ENCODE data around the gene SSBP2. TPM values are rescaled to one million over a fixed set of nuclear protein-coding genes. Genes with fewer than 3 reads are reported as not detected.

Gene SSBP2
- total RNA-seq, 2 experiments from 2014 or later = 11.7 to 12.9 TPM

DNA sequence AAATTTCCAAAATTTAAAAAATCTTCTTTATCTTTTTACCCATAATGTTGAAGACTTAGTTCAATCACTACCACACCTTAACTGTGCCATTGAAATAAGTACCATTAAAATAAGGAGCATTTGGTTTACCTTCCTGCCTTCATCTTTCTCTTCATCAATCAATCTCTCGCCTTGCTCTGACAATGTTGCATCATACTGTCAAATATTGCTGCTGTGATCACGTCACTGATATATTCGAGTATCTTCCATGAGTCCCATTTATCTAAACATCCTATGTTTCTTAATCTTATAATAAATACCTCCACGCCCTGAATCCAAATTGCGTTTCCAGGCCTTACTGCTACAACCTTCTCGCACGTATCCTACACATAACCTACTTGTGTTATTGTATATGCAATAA lies 201.8 kb downstream of the SSBP2 start:
- no peak for ATAC-seq
- no peak overlapping the region for H3K27ac Mint-ChIP-seq
- peaks cover 4% of the 10 kb centered on the region for H3K4me1 Mint-ChIP-seq (ENCODE audit: low read depth)
- no peaks in the 10 kb centered on the region for H3K9me3 Mint-ChIP-seq
- TF ChIP-seq, protein P1, sequence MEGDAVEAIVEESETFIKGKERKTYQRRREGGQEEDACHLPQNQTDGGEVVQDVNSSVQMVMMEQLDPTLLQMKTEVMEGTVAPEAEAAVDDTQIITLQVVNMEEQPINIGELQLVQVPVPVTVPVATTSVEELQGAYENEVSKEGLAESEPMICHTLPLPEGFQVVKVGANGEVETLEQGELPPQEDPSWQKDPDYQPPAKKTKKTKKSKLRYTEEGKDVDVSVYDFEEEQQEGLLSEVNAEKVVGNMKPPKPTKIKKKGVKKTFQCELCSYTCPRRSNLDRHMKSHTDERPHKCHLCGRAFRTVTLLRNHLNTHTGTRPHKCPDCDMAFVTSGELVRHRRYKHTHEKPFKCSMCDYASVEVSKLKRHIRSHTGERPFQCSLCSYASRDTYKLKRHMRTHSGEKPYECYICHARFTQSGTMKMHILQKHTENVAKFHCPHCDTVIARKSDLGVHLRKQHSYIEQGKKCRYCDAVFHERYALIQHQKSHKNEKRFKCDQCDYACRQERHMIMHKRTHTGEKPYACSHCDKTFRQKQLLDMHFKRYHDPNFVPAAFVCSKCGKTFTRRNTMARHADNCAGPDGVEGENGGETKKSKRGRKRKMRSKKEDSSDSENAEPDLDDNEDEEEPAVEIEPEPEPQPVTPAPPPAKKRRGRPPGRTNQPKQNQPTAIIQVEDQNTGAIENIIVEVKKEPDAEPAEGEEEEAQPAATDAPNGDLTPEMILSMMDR (IDR thresholded peaks at IDR 0.05) = no peak
- no peak for DNase-seq
- H3K27me3 Mint-ChIP-seq = no peaks in the 10 kb centered on the region
- no peaks in the 10 kb centered on the region for H3K36me3 Mint-ChIP-seq (ENCODE audit: low read depth)
- intact Hi-C loops (cut with micrococcal nuclease) = no loop called here
- POLR2A ChIA-PET = no interaction called here
- H3K4me3 Mint-ChIP-seq = no peak overlapping the region
- CTCF ChIA-PET = interaction anchor here (0.6 kb wide), 1 partner anchor 11 kb away, joined by 3 read pairs; no protein-coding TSS in a partner anchor

DNA sequence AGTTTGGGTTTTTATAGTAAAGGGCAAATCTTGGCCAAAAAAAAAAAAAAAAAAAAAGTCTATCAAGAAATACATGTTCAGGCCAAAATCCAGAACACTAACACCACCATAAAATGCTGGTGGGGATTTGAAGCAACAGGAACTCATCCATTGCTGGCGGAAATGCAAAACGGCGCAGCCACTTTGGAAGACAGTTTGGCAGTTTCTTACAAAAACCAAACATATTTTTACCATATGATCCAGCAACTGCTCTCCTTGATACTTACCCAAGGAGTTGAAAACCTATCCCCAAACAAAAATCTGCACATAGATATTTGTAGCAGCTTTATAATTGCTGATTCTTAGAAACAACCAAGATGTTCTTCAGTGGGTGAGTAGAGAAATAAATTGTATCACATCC lies 203.9 kb downstream of the SSBP2 start:
- H3K27me3 Mint-ChIP-seq = no peaks in the 10 kb centered on the region
- DNase-seq (no peak), ATAC-seq (no peak)
- ChIA-PET POLR2A (interaction anchor here (0.7 kb wide), 1 partner anchor 31 kb away, joined by 3 read pairs; no protein-coding TSS in a partner anchor), CTCF (interaction anchor here (1.3 kb wide), 1 partner anchor 9 kb away, joined by 3 read pairs; no protein-coding TSS in a partner anchor)
- H3K36me3 Mint-ChIP-seq (ENCODE audit: low read depth) = no peaks in the 10 kb centered on the region
- H3K9me3 Mint-ChIP-seq = no peaks in the 10 kb centered on the region
- intact Hi-C loops (cut with micrococcal nuclease) = no loop called here
- TF ChIP-seq, protein P1 (IDR thresholded peaks at IDR 0.05) = no peak
- H3K4me1 Mint-ChIP-seq (ENCODE audit: low read depth) = no peaks in the 10 kb centered on the region
- no peak overlapping the region for H3K27ac Mint-ChIP-seq
- no peak overlapping the region for H3K4me3 Mint-ChIP-seq

DNA sequence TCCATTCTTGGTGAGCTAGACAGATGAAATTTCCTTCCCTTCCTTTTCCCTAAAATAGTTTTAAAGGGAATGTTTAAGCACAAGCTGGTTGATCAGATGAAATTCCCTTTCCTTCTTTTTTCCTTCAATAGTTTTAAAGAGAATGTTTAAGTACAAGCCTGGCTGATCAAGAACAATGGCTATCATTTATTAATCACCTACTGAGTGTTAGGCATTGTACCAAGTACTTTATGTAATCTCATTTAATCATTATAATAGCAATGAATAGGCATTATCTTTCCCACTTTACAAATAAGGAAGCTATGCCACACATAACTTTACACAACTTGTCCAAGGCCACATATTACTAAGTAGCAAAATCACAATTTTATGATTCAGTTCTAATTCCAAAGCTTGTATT lies 205.0 kb downstream of the SSBP2 start:
- intact Hi-C loops (cut with micrococcal nuclease) = no loop called here
- no peak overlapping the region for H3K4me3 Mint-ChIP-seq
- H3K27ac Mint-ChIP-seq = no peak overlapping the region
- no peaks in the 10 kb centered on the region for H3K27me3 Mint-ChIP-seq
- no peaks in the 10 kb centered on the region for H3K4me1 Mint-ChIP-seq (ENCODE audit: low read depth)
- H3K9me3 Mint-ChIP-seq = no peaks in the 10 kb centered on the region
- DNase-seq = no peak
- POLR2A ChIA-PET = no interaction called here
- no peak for ATAC-seq
- no peaks in the 10 kb centered on the region for H3K36me3 Mint-ChIP-seq (ENCODE audit: low read depth)
- TF ChIP-seq, protein P1 (IDR thresholded peaks at IDR 0.05) = no peak
- CTCF ChIA-PET = no interaction called here

DNA sequence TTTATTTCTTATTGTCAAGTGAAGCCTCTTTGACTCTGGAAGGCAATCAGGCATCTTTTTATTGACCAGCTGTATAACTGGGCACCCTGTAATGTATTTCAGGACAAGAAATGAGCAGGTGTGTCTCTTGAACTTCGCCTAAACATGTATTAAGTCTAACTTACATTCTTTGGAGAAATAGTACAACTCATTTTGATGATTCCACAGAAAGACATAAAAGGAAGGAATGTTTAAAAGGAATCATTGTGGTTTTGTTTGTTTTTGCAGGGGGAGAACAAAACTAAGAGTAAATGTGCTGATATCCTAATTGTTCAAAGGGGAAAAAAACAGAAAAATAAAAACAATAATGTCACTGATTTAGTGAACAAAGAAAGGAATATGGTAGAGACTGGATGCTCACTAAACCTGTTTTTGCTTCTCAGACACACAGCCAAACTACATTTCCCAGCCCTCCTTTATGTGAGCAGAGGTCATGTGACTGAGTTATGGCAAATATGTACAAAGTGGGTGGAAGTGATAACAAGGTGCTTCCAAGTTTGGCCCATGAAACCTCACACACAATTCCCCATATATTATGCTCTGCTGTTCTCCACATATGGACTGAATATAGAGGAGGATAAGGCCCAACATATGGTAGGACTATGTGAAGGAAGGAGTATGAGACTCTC lies 206.4 kb downstream of the SSBP2 start:
- ChIA-PET CTCF (no interaction called here), POLR2A (no interaction called here)
- intact Hi-C loops (cut with micrococcal nuclease) = no loop called here
- no peaks in the 10 kb centered on the region for H3K27me3 Mint-ChIP-seq
- TF ChIP-seq, protein P1 (IDR thresholded peaks at IDR 0.05) = no peak
- no peak for DNase-seq
- H3K4me3 Mint-ChIP-seq = no peak overlapping the region
- H3K27ac Mint-ChIP-seq = no peak overlapping the region
- no peak for ATAC-seq
- H3K36me3 Mint-ChIP-seq (ENCODE audit: low read depth) = peaks cover 2% of the 10 kb centered on the region
- no peaks in the 10 kb centered on the region for H3K4me1 Mint-ChIP-seq (ENCODE audit: low read depth)
- H3K9me3 Mint-ChIP-seq = peaks cover 4% of the 10 kb centered on the region

DNA sequence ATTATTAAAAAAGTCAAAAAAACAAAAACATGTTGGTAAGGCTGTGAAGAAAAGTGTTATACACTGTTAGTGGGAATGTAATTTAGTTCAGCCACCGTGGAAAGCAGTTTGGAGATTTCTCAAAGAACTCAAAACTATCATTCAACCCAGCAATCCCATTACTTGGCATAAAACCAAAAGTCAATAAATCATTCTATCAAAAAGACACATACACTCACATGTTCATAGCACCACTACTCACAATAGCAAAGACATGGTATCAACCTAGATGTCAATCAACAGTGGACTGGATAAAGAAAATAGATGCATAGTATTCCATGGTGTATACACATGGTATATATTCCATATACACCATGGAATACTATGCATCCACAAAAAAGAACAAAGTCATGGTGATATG lies 208.7 kb downstream of the SSBP2 start:
- Mint-ChIP-seq H3K27ac (no peak overlapping the region), H3K27me3 (no peaks in the 10 kb centered on the region), H3K4me1 (ENCODE audit: low read depth) (peaks cover 17% of the 10 kb centered on the region), H3K4me3 (no peak overlapping the region), H3K36me3 (ENCODE audit: low read depth) (peaks cover 2% of the 10 kb centered on the region), H3K9me3 (peaks cover 4% of the 10 kb centered on the region)
- TF ChIP-seq, protein P1 (IDR thresholded peaks at IDR 0.05) = no peak
- ChIA-PET CTCF (no interaction called here), POLR2A (no interaction called here)
- intact Hi-C loops (cut with micrococcal nuclease) = no loop called here
- no peak for ATAC-seq
- no peak for DNase-seq
